NB4 (cell line): Measurements from ENCODE around the gene USP11.

Experiments
- DNase-seq: peaks from one replicate; pipeline ENCODE4 v3.0.0; 2010; ENCODE audit warnings: low read depth
- H3K4me3 ChIP-seq: one replicate; pipeline ENCODE4 v1.5.1; 2011; ENCODE audit warnings: mild to moderate bottlenecking, low read depth, low read length, moderate library complexity
- MYC ChIP-seq: IDR thresholded peaks from 2 replicates; pipeline ENCODE4 v1.6.1; 2011; ENCODE audit warnings: low read depth, low read length
- POLR2A ChIP-seq: IDR thresholded peaks from 2 replicates; pipeline ENCODE4 v1.6.1; 2011; ENCODE audit warnings: mild to moderate bottlenecking; ENCODE audit not compliant: insufficient read length; ENCODE audit errors: extremely low read depth
- TF ChIP-seq, protein P1 (sequence below): IDR thresholded peaks from 2 replicates; pipeline ENCODE4 v1.6.1; 2011; ENCODE audit warnings: low read depth, low read length
- TF ChIP-seq, protein P2 (sequence below): IDR thresholded peaks from one replicate; pipeline ENCODE4 v1.5.1; 2012; ENCODE audit warnings: low read depth, low read length

Gene USP11

DNA sequence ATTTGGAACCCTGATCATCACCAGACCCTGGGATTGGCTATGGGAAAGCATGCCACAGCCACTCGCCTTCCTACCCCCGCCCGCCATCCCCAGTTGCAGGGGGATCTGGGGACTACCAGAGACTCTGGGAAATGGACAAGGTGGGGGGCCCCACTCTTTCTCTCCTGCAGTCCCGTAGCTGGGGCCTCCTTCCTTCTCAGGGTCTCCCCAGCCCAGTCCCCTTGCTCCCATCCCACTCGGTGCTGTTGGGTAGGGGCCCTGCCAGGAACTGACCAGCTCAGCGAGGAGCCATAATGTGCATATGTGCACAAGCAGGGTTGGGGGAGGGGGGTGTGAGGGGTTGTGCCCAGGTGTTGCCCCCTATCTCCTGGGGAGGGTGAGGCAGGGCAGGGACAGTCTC is 3.4 kb upstream of the USP11 start:
- no peak for TF ChIP-seq MYC
- TF ChIP-seq, protein P1, sequence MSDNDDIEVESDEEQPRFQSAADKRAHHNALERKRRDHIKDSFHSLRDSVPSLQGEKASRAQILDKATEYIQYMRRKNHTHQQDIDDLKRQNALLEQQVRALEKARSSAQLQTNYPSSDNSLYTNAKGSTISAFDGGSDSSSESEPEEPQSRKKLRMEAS: no peak
- TF ChIP-seq, protein P2, sequence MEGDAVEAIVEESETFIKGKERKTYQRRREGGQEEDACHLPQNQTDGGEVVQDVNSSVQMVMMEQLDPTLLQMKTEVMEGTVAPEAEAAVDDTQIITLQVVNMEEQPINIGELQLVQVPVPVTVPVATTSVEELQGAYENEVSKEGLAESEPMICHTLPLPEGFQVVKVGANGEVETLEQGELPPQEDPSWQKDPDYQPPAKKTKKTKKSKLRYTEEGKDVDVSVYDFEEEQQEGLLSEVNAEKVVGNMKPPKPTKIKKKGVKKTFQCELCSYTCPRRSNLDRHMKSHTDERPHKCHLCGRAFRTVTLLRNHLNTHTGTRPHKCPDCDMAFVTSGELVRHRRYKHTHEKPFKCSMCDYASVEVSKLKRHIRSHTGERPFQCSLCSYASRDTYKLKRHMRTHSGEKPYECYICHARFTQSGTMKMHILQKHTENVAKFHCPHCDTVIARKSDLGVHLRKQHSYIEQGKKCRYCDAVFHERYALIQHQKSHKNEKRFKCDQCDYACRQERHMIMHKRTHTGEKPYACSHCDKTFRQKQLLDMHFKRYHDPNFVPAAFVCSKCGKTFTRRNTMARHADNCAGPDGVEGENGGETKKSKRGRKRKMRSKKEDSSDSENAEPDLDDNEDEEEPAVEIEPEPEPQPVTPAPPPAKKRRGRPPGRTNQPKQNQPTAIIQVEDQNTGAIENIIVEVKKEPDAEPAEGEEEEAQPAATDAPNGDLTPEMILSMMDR: no peak
- no peak for TF ChIP-seq POLR2A
- DNase-seq: no peak

GRCh38 chrX:47230136-47230868 is 2.5 kb upstream of the USP11 start:
- no peak for DNase-seq
- no peak for TF ChIP-seq MYC
- TF ChIP-seq, protein P1: no peak
- no peak overlapping the region for H3K4me3 ChIP-seq

More for the DNA sequence above, 3.4 kb upstream of the USP11 start:
- no peak overlapping the region for H3K4me3 ChIP-seq

- DNase-seq: no peak
- H3K4me3 ChIP-seq: no peak overlapping the region
- TF ChIP-seq, protein P2: no peak
- TF ChIP-seq MYC (no peak), POLR2A (no peak)
- TF ChIP-seq, protein P1: no peak
Observed at GRCh38 chrX:47231167-47231566, 1.6 kb upstream of the USP11 start.

GRCh38 chrX:47232197-47232802 is 509 bp upstream of the USP11 start:
- DNase-seq: no peak
- TF ChIP-seq, protein P2: no peak
- TF ChIP-seq POLR2A (no peak), MYC (no peak)
- TF ChIP-seq, protein P1: no peak
- peak overlapping the region; percentile 93 for H3K4me3 ChIP-seq

DNA sequence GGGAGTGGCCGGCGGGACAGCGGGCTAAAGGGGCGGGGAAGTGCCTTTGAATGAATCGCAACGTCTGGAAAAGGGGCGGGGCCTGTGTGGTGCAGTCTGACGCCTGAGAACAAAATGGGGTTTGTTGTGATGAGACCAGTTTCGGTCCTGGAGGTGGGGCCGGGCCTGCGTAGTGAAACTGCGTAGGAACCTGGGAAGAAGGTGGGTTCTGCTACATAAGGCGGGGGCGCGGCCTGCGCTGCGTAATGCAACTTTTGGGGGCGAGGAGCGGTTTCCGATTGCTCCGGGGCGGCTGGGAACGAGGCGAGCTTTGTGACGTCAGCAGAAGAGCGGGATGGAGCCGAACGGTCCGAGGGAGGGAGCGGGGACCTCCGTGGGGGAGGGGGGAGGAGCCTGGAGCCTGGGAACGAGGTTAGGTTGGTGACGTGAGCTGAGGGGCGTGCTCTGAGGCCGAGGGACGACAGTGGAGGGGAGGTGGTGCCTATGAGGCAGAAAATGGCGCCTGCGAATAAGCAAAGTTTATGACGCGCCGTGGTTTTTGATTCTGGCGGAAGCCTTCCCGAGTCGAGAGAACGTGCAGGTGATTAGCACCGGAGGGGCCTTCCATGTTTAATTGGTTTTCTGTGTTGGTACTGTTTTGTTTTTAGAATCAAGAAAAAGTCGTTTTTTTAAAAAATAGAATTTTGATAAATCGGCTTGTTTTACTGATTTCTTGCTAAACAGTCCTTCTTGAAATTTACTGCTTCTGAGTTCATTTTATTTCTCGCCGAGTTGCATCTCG is 714 bp downstream of the USP11 start:
- DNase-seq: peak; percentile 96
- no peak for TF ChIP-seq MYC
- TF ChIP-seq, protein P1: no peak
- TF ChIP-seq, protein P2: no peak
- TF ChIP-seq POLR2A: no peak
- peak overlapping the region; percentile 93 for H3K4me3 ChIP-seq

- DNase-seq: no peak
- H3K4me3 ChIP-seq: peak overlapping the region; percentile 93
- TF ChIP-seq POLR2A (no peak), MYC (no peak)
- TF ChIP-seq, protein P2: no peak
- TF ChIP-seq, protein P1: no peak
Observed at GRCh38 chrX:47234583-47234982, 1.8 kb downstream of the USP11 start.
